PC-3 (cell line): ENCODE results near the gene HCFC1R1.

Experiments used
- EZH2 ChIP-seq: fragments of 300-600 bp; sonication (generic); IDR thresholded peaks from one replicate; pipeline ENCODE4 v1.6.1; 2017; ENCODE audit warnings: antibody characterized with exemption, mild to moderate bottlenecking, low read length; ENCODE audit not compliant: unreplicated experiment
- EZH2phosphoT487 ChIP-seq: fragments of 300-600 bp; sonication (generic); IDR thresholded peaks from 2 replicates; pipeline ENCODE4 v1.6.1; 2018; ENCODE audit warnings: mild to moderate bottlenecking, antibody characterized with exemption, low read length, borderline replicate concordance
- TF ChIP-seq, protein P1 (sequence below): fragments of 300-600 bp; sonication (generic); conservative IDR thresholded peaks from 2 replicates; pipeline ENCODE4 v1.5.1; 2017; ENCODE audit warnings: antibody characterized with exemption, low read depth, mild to moderate bottlenecking, low read length

DNA sequence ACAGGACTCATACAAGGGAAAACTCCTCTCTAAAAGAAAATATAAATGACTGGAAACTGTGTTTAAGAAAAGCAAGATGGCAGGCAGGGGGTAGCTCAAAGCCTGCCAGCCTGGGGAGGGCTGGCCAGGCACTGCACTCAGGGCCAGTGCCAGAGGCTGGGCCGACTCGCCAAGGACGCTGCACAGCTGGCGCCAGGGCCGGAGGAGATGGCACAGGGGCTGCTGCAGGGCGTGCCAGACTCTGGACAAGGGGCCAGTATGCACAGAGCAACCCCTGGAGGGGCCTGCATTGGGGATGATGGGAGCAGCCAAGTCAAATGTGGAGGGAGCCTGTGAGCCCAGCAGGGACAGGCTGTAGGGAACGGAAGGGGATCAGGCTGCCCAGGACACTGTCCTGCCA is 47.5 kb downstream of the HCFC1R1 start:
- TF ChIP-seq, protein P1, sequence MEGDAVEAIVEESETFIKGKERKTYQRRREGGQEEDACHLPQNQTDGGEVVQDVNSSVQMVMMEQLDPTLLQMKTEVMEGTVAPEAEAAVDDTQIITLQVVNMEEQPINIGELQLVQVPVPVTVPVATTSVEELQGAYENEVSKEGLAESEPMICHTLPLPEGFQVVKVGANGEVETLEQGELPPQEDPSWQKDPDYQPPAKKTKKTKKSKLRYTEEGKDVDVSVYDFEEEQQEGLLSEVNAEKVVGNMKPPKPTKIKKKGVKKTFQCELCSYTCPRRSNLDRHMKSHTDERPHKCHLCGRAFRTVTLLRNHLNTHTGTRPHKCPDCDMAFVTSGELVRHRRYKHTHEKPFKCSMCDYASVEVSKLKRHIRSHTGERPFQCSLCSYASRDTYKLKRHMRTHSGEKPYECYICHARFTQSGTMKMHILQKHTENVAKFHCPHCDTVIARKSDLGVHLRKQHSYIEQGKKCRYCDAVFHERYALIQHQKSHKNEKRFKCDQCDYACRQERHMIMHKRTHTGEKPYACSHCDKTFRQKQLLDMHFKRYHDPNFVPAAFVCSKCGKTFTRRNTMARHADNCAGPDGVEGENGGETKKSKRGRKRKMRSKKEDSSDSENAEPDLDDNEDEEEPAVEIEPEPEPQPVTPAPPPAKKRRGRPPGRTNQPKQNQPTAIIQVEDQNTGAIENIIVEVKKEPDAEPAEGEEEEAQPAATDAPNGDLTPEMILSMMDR: no peak
- TF ChIP-seq EZH2 (no peak), EZH2phosphoT487 (no peak)
